ENCODE data around the gene RAE1. TPM values are rescaled to one million over a fixed set of nuclear protein-coding genes. Genes with fewer than 3 reads are reported as not detected.
"Not testable (repeated sequence)": the region's sequence is repeated elsewhere in the genome, so short reads cannot be mapped to it uniquely, and the experiment has no call there.

The RAE1 gene
- total RNA-seq, 1 experiment from 2014 or later = 46.3 TPM

DNA sequence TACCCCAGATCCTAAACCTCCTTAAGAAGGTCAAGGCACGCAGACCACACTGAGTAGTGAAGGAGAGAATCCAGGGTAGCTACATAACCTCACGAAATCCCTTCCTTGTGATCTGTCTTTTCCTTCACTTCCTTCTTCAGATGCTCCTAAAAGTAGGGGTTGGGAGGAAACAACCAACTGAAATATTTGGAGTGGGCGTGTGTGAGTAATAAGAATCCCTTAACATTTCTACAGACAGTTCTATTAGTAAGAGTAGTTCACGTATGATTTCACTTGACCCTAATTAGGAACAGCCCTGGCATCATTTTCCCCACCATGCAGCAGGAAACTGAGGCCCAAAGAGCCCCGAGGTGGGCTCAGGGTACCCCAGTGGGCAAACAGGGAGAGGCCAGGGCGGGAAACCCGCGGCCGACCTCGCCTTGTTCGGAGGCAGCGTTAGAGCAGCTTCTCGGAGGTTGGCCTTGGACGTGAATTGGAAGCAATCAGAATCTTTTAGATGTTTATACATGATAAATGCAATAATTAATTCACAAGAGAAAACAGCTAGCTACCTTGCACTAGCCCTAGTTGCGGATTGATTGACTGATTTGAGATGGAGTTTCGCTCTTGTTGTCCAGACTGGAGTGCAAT lies 859 bp upstream of the RAE1 start:
- Histone ChIP-seq H2AFZ (ENCODE audit: low read depth, low read length, poor library complexity, severe bottlenecking) (peak overlapping the region; percentile 80), H3K79me2 (ENCODE audit: insufficient read depth, low read length) (no peaks in the 10 kb centered on the region; the same call in none of the 2 replicates), H3K36me3 (ENCODE audit: control insufficient read depth in 1 of 2, insufficient read depth in 2 of 2, low read length in 2 of 2) (peaks cover 22 to 23% of the 10 kb centered on the region in 2 experiments), H3K27me3 (ENCODE audit: insufficient read depth, low read length) (no peaks in the 10 kb centered on the region), H4K20me1 (ENCODE audit: insufficient read depth) (no peaks in the 10 kb centered on the region), H3K4me1 (ENCODE audit: control insufficient read depth in 1 of 2, insufficient read depth in 2 of 2, low read length in 2 of 2) (peaks cover 9 to 17% of the 10 kb centered on the region in 2 experiments), H3K4me2 (ENCODE audit: low read length) (peak overlapping the region; percentile 25; the same call in 1 of the 2 replicates), H3K9ac (ENCODE audit: low read length) (no peak overlapping the region), H3K4me3 (replicated peaks in 1 of 2; ENCODE audit: low read depth in 1 of 2, low read length in 2 of 2) (no peak overlapping the region), H3K9me2 (ENCODE audit: insufficient read depth) (no peaks in the 10 kb centered on the region), H3K27ac (ENCODE audit: low read depth, low read length) (no peak overlapping the region), H3K9me3 (ENCODE audit: control insufficient read depth in 1 of 2, insufficient read depth in 1 of 2, low read depth in 1 of 2, low read length in 2 of 2) (no peaks in the 10 kb centered on the region)
- RAD21 ChIA-PET (ENCODE audit: low non-redundant PET in 1 of 2, low total read pairs in 2 of 2, uncharacterized antibody in 2 of 2, unreplicated experiment in 2 of 2) = no interaction called here
- DNase-seq (ENCODE audit: low read depth, low spot score) (no peak), ATAC-seq (no peak)
- intact Hi-C loops (cut with micrococcal nuclease) = loop anchor here (5.0 kb wide), 1 partner anchor 958 kb away; the partner anchor contains the start of genes AURKA and CSTF1
- BruUV-seq (replicated peaks) = no TSS peak
- no peak for TF ChIP-seq YY1 (IDR thresholded peaks at IDR 0.05; ENCODE audit: extremely low read depth, insufficient replicate concordance, low read depth, low read length)
- no peak for TF ChIP-seq EGR1 (IDR thresholded peaks at IDR 0.05; ENCODE audit: low read depth)
- no peak for TF ChIP-seq EZH2 (IDR thresholded peaks at IDR 0.05)
- TF ChIP-seq, protein P1, sequence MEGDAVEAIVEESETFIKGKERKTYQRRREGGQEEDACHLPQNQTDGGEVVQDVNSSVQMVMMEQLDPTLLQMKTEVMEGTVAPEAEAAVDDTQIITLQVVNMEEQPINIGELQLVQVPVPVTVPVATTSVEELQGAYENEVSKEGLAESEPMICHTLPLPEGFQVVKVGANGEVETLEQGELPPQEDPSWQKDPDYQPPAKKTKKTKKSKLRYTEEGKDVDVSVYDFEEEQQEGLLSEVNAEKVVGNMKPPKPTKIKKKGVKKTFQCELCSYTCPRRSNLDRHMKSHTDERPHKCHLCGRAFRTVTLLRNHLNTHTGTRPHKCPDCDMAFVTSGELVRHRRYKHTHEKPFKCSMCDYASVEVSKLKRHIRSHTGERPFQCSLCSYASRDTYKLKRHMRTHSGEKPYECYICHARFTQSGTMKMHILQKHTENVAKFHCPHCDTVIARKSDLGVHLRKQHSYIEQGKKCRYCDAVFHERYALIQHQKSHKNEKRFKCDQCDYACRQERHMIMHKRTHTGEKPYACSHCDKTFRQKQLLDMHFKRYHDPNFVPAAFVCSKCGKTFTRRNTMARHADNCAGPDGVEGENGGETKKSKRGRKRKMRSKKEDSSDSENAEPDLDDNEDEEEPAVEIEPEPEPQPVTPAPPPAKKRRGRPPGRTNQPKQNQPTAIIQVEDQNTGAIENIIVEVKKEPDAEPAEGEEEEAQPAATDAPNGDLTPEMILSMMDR (IDR thresholded peaks at IDR 0.05 in 2 of 3, conservative IDR thresholded peaks at IDR 0.05 in 1 of 3; ENCODE audit: borderline replicate concordance in 1 of 3, insufficient read depth in 1 of 3, low read depth in 2 of 3, low read length in 2 of 3) = no peak
- no peak for TF ChIP-seq FOSL1 (IDR thresholded peaks at IDR 0.05; ENCODE audit: low read depth)
- no peak for TF ChIP-seq POLR2A (IDR thresholded peaks at IDR 0.05; ENCODE audit: borderline replicate concordance, extremely low read depth, insufficient read depth, insufficient read length)
- no peak for TF ChIP-seq CEBPB (IDR thresholded peaks at IDR 0.05; ENCODE audit: low read depth)
- TF ChIP-seq, protein P2, sequence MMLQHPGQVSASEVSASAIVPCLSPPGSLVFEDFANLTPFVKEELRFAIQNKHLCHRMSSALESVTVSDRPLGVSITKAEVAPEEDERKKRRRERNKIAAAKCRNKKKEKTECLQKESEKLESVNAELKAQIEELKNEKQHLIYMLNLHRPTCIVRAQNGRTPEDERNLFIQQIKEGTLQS (IDR thresholded peaks at IDR 0.05) = no peak
- no peak for TF ChIP-seq EZH2phosphoT487 (IDR thresholded peaks at IDR 0.05; ENCODE audit: borderline replicate concordance)
- TF ChIP-seq SIN3A (IDR thresholded peaks at IDR 0.05; ENCODE audit: low read depth) = no peak
- TF ChIP-seq RAD21 (IDR thresholded peaks at IDR 0.05; ENCODE audit: low read depth) = no peak
- TF ChIP-seq POLR2AphosphoS5 (IDR thresholded peaks at IDR 0.05; ENCODE audit: low read depth, low read length) = no peak
- no peak for TF ChIP-seq SRF (IDR thresholded peaks at IDR 0.05; ENCODE audit: low read depth)
- TF ChIP-seq SP1 (IDR thresholded peaks at IDR 0.05; ENCODE audit: low read depth) = no peak
- TF ChIP-seq, protein P3, sequence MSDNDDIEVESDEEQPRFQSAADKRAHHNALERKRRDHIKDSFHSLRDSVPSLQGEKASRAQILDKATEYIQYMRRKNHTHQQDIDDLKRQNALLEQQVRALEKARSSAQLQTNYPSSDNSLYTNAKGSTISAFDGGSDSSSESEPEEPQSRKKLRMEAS (IDR thresholded peaks at IDR 0.05) = no peak
- TF ChIP-seq TCF7L2 (IDR thresholded peaks at IDR 0.05; ENCODE audit: borderline replicate concordance, extremely low read depth, insufficient read depth, insufficient read length) = no peak
- POLR2A ChIA-PET = interaction anchor here (1.0 kb wide), 1 partner anchor 148 kb away, joined by 3 read pairs; no protein-coding TSS in a partner anchor
- CTCF ChIA-PET = interaction anchor here (1.3 to 1.5 kb wide), 2 partner anchors 18 to 260 kb away, joined by 4 to 8 read pairs; no protein-coding TSS in a partner anchor

DNA sequence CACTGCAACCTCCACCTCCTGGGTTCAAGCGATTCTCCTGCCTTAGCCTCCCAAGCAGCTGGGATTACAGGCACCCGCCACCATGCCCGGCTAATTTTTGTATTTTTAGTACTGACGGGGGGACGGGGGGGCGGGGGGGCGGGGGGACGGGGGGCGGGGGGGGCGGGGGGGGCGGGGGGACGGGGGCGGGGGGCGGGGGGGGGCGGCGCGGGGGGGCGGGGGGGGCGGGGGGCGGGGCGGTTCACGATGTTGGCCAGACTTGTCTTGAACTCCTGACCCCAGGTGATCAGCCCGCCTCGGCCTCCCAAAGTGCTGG lies 371 bp upstream of the RAE1 start:
- RAD21 ChIA-PET (ENCODE audit: low non-redundant PET in 1 of 2, low total read pairs in 2 of 2, uncharacterized antibody in 2 of 2, unreplicated experiment in 2 of 2); H3K9me3 ChIP-seq (ENCODE audit: control insufficient read depth in 1 of 2, insufficient read depth in 1 of 2, low read depth in 1 of 2, low read length in 2 of 2); H3K9me2 ChIP-seq (ENCODE audit: insufficient read depth); ATAC-seq; DNase-seq (ENCODE audit: low read depth, low spot score); H3K79me2 ChIP-seq (ENCODE audit: insufficient read depth, low read length); H2AFZ ChIP-seq (ENCODE audit: low read depth, low read length, poor library complexity, severe bottlenecking); H4K20me1 ChIP-seq (ENCODE audit: insufficient read depth); H3K27me3 ChIP-seq (ENCODE audit: insufficient read depth, low read length); POLR2A ChIA-PET; BruUV-seq (replicated peaks): not testable (repeated sequence)
- peak overlapping the region; percentile 84 for H3K27ac ChIP-seq (ENCODE audit: low read depth, low read length)
- peaks cover 9 to 17% of the 10 kb centered on the region in 2 experiments for H3K4me1 ChIP-seq (ENCODE audit: control insufficient read depth in 1 of 2, insufficient read depth in 2 of 2, low read length in 2 of 2)
- CTCF ChIA-PET = interaction anchor here (1.3 kb wide), 1 partner anchor 261 kb away, joined by 4 read pairs; no protein-coding TSS in a partner anchor
- intact Hi-C loops (cut with micrococcal nuclease) = loop anchor here (5.0 kb wide), 1 partner anchor 958 kb away; the partner anchor contains the start of genes AURKA and CSTF1
- H3K36me3 ChIP-seq (ENCODE audit: control insufficient read depth in 1 of 2, insufficient read depth in 2 of 2, low read length in 2 of 2) = peaks cover 22 to 28% of the 10 kb centered on the region in 2 experiments
- H3K9ac ChIP-seq (ENCODE audit: low read length) = peak overlapping the region; percentile 98
- H3K4me2 ChIP-seq (ENCODE audit: low read length) = peak overlapping the region; percentile 94
- H3K4me3 ChIP-seq (replicated peaks in 1 of 2; ENCODE audit: low read depth in 1 of 2, low read length in 2 of 2) = peak overlapping the region; percentile 65 to 96

All from HCT116 (cell line).